Stimulated activated CD8-positive, alpha-beta memory T cell treated with anti-CD3 and anti-CD28 coated beads, Interleukin-4, amount 100 ng/mL, for 1 hour (primary cell): ENCODE results near the gene FAM193B.
"Not testable (repeated sequence)": the region's sequence is repeated elsewhere in the genome, so short reads cannot be mapped to it uniquely, and the experiment has no call there.

Source experiments
- DNase-seq, 2 donors: peaks; one replicate each; pipeline ENCODE4 v3.0.0-alpha.2; 2020; ENCODE audit warnings: low read depth in 2 of 2, low spot score in 1 of 2

FAM193B gene

DNA sequence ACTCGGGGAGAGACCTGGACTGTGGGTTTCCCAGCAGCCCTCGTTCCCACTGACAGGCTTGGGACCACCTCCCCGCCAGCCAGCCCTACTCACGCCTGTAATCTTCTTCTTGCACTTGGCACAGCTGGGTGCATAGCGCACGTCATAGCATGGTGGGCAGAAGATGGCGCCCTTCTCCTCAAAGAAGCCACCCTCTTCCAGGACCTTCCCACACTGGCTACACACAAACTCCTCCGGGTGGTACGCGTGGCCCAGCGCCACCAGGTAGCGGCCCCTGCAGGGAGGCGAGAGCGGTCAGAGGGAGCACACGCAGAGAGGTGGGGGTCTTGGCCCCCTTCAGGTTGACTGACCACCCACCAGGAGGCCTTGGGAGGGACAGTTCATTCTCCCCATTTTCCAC is 66.4 kb downstream of the FAM193B start:
- DNase-seq, result no peak

DNA sequence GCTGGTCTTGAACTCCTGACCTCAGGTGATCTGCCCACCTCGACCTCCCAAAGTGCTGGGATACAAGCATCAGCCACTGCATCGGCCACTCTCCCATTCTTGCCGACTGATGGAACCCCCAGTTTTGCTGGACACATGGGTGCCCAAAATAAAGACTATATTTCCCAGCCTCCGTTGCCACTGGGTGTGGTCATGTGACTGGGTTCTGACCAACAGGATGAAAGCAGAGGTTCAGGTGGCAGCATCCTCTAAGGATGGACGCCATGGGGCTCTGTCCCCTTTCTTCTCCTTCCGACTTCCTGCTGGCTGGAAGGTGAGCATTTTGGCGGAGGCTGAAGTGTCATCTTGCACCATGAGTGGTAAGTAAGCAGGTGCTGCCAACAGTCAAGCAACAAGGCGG is 67.2 kb downstream of the FAM193B start:
- DNase-seq, result no peak

DNA sequence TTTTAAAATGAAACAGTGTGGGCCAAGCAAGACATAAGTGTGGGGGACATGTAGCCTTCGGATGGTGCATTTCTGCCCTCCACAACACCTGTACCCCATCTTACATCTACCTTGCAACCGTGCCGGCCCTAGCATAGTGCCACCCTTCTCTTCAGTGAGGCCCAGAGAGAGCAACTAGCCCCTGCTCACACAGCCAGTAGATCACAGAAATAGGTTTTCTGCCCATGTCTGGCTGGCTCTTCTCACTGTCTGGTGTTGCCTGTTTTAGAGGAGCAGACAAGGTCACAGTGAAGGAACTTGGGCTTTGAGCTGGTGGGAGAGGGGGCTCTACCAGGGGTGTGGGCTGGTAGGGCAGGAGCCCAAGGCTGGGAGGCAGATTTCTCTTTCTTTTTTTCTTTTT is 68.1 kb downstream of the FAM193B start:
- DNase-seq, result no peak

DNA sequence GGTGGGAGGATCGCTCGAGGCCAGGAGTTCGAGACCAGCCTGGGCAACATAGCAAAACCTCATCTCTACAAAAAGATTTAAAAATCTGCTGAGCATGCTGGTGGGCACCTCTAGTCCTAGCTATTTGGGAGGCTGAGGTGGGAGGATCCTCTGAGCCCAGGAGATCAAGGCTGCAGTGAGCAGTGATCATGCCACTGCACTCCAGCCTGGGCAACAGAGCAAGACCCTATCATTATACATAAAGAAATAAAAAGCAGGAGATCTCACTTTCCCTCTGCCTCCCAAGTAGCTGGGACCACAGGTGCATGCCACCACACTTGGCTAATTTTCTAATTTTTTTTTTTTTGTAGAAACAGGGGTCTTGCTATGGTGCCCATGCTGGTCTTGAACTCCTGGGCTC is 68.6 kb downstream of the FAM193B start:
- DNase-seq, result not testable (repeated sequence)

DNA sequence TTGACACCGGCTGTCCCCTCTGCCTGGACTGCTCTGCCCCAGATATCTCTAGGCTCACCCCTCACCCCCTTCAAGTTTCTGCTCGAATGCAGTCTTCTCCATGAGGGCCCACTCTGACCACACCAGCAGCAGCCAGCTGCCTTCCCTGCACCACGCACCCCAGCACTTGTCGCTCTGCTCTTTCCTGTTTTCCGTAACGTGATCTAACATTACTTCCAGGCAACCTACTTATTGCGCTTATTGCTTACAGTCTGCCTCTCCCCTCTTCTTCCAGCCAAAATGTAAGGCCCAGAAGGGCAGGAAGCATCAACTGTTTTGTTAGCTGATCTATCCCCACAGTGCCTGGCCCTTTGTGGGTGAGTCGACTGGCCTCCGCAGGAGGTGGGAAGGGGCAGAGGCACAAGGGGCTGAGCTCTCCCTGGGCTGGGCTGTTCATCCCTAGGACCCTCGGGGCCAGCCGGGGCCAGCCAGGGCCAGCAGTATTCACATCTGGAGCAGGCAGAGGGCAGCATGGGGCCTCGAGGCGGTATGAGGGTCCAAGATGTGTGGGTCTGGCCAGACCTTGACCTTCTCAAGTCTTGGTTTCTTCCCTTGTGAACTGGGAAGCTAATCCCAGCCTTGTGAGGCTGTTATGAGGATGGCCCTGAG is 69.3 kb downstream of the FAM193B start:
- no peak for DNase-seq

DNA sequence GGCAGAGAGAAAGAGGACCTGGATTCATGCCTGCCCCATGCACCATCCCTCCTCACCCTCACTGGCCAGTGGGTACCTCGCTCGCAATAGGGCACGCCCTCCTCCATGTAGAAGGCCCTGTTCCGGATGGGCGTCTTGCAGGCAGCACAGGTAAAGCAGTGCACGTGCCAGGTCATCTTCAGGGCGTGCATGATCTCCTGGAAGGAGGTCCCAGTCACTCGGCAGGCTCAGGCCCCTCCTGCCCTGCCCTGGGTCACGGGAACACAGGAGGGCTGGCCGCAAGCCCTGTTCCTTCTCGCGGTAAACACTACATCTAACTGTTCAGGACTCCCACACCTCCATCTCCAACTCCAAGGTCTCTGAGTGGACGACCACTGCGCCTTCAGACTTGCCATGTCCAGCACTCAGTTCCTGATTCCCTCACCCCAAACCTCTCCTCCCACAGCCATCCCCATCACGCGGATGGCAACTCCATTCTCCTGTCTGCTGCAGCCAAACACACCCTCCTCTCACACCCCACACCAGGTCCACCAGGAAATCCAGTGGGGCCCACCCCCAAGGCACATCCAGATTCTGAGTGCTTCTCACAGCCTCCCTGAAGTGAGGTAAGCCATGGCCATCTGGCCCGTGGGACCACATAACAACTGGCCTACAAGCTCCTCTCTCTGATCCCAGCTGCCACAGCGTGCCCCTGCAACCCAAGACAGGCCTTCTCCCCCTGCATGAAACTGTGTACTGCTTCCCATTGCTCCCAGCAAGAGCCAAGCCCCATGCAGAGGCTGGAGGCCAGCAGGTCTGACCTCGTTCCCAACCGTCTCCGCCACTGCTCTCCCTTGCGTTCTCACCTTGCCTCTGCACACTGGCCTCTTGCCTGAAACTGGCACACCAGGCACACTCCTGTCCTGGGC is 70.1 kb downstream of the FAM193B start:
- no peak for DNase-seq

DNA sequence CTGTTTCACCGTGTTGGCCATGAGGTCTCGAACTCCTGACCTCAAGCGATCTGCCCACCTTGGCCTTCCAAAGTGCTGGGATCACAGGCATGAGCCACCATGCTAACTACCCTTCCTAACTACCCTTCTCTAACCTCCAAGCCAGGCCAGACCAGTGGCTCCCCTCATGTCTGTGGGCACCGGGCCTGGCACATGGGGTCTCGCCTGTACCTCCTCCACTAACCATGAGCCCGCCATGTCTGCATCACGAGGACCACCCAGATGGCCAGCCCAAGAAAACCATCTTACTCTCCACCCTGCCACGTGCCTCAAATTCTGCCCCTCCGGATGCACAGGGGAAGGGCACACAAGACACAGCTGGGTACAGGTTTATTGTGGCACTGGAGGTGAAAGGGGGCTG is 71.3 kb downstream of the FAM193B start:
- DNase-seq, result no peak

DNA sequence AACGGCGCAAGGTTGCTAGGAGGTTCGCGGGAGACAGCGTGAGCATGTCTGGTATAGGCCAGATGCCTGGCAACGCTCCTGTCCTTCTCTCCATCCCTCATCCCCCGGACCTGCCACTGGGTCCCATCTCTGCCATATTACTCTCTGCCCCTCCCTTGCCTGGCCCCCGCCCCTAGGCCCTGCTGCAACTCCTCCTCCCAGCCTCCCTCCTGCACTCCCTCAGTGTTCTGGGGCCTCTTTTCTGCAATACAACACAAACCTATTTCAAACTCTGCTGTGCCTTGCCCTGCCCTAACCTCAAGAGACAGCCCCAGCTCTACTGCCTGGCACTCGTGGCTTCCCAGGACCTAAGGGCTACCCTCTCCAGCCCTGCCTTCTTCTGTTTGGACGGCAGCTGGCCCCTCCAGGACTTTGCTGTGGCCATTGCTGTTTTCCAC is 72.0 kb downstream of the FAM193B start:
- no peak for DNase-seq

DNA sequence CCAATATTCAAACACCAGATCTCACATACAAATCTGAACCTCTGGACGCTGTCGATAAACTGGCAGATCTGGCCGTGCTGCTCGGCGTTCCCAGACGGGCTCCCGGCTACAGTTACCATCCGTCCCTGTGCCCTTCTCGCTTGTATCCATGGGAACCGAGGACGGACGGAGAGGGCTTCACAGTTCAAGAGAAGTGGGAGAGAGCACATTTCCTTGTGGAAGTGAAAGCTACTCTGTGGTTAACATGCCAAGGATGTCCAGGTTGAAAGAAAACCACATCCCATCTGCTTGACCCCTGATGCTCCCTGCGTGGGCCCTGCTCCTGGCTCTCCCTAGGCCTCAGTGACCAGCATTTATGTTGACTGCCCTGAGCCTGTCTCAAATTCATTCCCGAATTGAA is 74.6 kb downstream of the FAM193B start:
- no peak for DNase-seq

DNA sequence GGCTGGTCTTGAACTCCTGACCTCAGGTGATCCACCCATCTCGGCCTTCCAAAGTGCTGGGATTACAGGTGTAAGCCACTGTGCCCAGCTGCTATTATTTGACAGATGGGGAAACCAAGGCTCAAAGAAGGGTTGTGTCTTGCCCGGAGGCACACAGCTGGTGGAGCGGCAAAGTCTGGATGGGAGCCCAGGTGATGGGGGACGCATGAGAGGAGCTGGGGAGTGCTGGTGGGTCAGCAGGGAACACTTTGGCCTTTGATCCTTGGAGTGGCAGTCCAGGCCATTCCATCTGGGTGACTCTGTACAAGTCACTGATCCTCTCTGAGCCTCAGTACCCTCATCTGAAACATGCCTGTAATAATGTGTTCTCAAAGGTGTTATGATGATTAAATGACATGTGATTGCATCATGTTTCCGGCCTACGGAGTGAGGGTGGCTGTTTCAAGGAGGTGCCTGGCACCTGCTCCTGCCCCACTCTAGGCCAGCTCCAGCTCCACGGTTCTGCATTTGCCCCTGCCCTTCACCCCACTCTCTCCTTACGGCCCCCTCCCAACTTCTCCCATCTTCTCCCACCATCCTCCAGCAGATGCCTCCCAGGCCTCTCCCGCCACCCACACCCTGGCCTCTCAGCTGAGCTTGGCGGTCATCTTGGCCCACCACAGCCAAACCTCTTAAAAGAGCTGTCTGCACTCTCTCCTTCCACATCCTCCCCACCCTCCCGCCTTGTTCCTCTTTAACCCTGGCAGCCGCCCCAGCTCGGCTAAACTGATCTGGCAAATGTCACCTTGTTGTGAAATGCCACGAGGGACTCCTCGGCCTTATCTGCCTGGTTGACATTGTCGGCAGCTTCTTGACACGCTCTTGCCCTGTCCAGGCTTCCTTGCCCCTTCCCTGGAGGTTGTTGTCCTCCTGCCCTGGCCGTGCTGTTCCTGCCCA is 75.4 kb downstream of the FAM193B start:
- DNase-seq, result no peak

DNA sequence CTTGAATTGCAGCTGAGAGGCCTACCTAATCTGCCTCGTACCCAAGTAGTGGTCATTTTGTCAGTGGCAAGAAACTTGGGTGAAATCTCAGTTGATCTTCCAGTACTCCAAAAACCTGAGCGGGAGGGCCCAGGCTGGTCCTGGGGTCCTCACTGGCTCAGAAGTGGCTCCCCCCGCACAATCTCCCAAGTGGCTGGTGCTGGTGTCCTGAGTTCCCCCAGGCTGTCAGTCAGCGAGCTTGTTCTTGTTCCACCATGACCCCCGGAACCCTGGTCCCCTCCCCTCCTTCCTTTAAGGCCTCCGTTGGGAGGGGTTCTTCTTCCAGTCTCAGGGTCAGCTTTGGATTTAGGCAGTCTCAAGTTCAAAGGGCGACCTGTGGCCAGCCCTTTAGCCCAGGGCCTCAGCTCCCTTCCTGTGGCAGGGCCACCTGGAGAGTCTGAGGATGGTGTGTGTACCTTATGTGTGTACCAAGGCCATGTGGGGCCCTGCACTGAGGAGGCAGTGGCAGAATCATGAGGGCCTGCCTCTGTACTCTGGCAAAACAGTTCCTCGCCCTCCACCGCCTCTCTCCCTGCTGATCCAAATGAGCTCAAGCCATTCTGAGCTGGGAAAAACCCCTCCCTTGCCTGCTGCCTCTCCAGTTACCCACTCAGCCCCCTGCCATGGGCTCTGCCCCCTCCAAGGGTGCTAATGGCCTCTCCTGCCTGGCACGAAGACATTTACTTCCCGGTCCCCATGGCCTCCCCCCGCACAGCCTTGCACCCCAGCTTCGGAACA is 76.5 kb downstream of the FAM193B start:
- no peak for DNase-seq

DNA sequence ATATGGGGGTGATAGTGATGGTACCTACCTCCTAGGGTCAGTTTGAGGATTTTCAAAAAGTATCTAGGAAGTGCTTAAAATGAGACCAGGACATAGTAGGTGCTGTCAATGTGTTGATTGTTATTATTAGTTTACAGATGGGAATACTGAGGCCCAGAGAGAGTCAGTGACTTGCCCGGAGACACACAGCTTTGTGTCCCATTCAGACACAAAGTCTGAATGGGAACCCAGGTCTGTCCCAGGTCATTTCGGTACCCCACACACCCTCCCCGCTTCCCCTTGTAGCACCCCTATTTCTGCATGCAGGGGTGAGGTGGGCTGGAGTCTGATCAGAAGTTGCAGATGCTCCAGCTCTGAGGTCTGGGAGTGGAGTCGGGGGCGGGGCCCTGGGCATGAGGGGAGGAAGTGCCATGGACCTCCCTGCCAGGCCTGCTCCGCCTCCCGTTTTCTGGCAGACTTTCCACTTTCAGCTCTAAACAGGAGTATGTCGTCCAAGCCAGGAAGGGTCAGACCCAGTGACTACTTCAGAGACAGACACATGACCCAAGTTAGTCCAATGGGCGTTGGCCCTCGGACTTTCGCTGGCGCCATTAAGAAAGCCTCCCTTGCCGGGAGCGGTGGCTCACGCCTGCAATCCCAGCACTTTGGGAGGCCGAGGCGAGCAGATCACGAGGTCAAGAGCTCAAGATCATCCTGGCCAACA is 77.7 kb downstream of the FAM193B start:
- DNase-seq, result no peak

DNA sequence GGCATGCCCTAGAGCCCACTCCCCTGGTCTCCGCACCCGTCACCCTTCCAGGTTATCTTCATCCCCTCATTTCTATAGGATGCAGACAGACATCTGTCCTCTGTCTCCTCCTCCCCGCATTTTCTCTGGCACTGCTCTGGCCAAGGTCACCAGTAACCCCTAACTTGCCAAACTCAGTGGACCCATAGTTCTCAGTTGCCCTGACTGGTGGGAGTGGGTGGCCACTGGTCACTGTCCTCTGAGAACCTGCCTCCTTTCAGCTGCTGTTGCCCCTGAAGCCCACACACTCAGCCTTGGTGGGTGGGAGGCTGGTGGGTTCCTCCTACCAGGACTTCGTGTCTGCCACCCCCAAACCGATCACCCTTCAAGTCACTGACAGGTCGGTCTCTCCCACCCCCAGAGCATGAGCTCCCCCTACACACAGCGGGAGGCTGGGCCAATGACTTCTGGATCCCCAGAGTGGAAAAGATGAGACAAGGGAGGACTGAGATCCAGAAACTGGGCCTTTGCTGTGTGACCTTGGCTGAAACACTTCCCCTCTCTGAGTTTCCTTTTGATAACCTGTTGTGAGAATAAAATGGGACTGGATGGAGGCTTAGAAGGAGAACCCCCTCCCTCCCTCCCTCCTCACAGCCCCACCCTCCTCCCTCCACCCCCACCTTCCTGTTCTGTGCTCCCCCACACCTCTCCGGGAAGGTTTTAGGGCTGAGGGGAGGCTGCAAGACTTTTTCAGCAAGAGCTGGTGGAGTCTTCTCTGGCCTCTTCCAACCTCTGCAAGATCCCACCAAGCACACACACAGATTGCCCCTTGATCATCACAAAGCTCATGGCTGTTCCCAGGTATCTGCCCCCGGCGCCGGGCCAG is 78.6 kb downstream of the FAM193B start:
- DNase-seq, result no peak

DNA sequence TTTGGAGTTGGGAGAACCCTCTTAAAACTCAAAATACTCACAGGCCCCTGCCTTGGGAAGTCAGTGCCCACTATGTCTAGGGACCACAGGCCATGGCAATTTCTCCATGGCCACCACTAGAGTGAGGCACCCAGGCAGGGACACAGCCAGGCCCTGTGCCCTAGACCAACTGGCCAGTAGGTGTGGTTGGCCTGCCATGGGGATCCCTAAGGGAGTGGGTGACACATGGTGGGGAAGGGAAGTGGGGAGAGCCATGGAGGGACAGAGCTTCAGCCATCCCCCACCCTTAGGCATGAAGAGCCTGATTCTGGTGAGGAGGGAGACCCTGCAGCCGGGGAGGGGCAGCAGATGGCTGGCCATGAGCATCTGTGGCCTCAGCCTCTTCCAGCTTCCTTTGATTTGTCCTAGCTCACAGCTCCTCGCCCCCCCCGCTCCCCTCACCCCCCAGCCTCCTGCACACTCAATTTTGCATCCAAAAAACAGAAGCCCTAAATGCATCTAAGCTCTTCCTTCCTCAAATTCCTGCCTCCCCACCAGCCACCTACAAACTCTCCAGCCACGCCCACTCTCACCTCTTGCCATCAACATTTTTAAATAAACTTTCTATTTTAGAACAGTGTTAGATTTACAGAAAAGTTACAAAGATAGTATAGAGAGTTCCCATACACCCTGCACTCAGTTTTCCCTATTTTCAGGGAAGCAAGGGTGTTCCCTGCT is 79.4 kb downstream of the FAM193B start:
- no peak for DNase-seq

DNA sequence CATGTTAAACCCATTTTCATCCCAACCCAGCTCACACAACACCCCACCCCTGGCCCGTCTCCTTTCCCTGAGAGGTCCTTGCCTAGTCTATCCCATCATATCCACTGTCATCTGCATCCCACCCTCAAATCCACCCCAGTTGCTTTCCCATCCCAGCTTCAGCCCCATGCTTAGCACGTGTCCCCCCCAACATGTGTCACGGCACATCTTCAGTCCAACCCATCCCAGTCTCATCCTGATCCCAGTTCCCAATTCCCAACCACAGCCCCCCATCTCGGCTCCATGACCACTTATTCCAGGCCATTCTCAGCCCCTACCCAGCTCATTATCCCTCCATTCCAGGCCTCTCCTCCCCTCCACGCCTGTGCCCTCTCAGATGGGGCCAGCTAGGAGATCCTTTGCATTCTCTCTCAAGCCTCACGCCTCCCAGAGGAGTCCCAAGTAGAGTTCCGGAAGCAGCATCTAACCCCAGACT is 80.3 kb downstream of the FAM193B start:
- DNase-seq, result no peak

DNA sequence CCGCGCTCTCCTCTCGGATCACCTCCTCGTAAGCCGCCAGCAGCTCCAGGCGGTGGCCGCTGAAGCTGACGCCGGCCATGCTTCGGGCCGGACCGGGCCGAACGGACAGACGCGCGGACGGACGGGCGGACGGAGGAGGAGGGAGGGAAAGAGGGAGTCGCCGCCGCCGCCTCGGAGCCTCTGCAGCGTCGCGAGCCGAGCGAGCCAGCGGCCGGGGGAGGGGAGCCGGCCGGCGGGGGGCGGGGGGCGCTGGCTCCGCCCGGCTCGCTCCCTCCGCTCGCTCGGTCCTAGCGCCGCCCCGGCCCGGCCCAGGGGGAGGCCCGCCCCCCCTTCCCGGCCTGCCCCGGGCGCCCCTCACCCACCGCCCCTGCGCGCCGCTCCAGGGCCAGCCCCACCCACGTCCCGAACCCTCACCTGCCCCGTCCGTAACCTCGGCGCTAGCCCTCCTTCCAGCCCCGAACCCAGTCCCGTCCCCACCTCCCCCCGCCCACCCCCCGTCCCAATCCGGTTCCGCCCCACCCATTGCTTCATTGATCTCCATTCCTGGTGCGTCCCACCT is 80.8 kb downstream of the FAM193B start, which contains the start of gene DBN1:
DBN1 (minus strand) TSS at position 192 of the 559 bp plus-strand sequence; CDS start at position 79, 113 bp downstream.
- no peak for DNase-seq

DNA sequence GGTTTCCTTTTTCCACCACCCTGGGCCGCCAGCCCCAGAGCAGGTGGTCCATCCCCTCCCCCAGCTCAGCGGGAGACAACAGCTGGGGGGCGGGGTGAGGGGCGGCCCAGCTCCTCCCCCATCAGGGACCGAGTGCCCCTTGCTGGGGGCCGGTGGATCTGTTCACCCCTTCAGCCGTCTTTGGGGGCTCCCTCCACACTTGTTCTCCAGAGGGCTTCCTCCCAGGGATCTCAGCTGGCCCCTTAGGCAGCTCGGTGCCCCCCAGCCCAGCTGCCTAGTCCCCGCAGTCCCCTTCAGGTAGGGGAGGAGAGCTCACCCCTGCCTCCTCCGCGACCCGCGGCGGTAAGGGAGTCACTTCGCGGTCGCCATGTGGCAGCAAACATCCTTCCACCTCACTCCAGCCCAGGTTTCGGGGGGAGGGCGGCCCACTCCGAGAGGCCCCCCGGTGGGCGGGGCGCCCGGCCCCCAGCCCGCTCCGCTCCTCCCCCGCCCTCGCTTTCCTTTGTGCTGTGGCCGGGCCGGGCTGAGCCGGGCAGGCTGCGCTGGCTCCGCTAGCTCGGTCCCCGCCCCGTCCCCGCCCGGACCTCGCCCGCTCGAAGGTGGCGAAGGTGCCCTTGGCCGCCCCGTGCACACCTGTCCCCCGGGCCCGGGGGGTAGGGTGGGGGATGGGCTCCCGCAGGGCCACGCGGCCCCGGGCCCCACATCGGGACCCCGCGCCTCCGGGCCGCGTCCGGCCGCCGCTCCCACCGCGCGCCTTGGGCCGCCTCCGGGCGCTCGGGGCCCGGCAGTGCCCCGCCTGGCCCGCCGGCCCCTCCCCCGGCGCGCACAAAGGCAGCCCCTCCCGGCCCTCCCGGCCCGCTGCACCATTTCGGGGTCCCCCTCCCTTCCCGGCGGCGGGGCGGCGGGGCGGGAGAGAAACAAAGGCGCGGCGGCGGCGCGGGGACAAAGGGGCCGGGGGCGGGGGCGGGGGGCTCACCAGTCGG is 81.6 kb downstream of the FAM193B start:
- peak in 1 of 2 donors; percentile 34 for DNase-seq
